Measurements from ENCODE around the gene CUBN. TPM values are rescaled to one million over a fixed set of nuclear protein-coding genes. Genes with fewer than 3 reads are reported as not detected.

The CUBN gene
- total and polyA plus RNA-seq, 9 of the 15 experiments (the other 6 are each of a cell fraction or from before 2014, with no cell fraction given) = 0.04 to 0.33 (median 0.09) TPM

DNA sequence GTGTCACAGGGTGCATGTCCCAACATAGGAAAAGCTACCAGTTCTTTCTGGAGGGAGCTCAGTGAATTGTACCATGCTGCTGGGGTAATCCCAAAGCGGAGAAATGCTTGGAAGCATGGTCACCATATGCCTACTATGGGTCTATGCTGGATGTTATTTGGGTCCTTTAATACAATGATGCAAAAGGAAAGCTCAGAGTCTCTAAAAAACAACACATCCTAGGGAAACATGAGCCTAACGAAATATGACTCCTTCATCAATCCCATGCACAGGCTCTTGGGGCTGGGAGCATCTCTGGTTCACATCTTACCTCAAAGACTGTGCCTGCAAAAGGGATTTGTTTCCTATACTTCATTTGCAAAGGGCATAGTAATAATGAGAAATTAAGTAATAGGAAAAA is 65.2 kb downstream of the CUBN start:
- Histone ChIP-seq H4K20me1 (replicated peaks; ENCODE audit: control insufficient read depth, insufficient read depth, low read length) (no peaks in the 10 kb centered on the region), H3K9ac (ENCODE audit: insufficient read depth in 1 of 2, low read depth in 2 of 2, low read length in 2 of 2) (no peak overlapping the region), H2AFZ (ENCODE audit: low read depth, low read length) (no peak overlapping the region), H3K4me1 (replicated peaks in 1 of 2; ENCODE audit: control insufficient read depth in 2 of 2, insufficient read depth in 2 of 2, low read length in 2 of 2) (no peaks in the 10 kb centered on the region; a peak in 2 of 5 replicates), H3K36me3 (ENCODE audit: control insufficient read depth, insufficient read depth, low read length) (no peaks in the 10 kb centered on the region), H3K9me3 (replicated peaks; ENCODE audit: control insufficient read depth, insufficient read depth, low read depth, low read length) (no peaks in the 10 kb centered on the region), H3K4me3 (no peak overlapping the region), H3K9me1 (ENCODE audit: control insufficient read depth, insufficient read depth, low read length) (no peaks in the 10 kb centered on the region), H3K27ac (ENCODE audit: extremely low read depth, low read depth, low read length) (no peak overlapping the region), H3K79me2 (ENCODE audit: control insufficient read depth, insufficient read depth, low read length) (no peaks in the 10 kb centered on the region), H3K27me3 (ENCODE audit: control insufficient read depth in 2 of 2, insufficient read depth in 2 of 2, low read length in 2 of 2) (no peaks in the 10 kb centered on the region), H3K4me2 (ENCODE audit: insufficient read depth, low read length) (no peak overlapping the region)
- intact Hi-C loops (cut with micrococcal nuclease) (no loop called here), in situ Hi-C loops (cut with MboI) (no loop called here)
- no peak for FAIRE-seq
- 41% methylated on average over 2 of the region's 2 CpGs for WGBS (ENCODE audit: insufficient coverage, low coverage, missing lambda C conversion rate)
- no TSS peak for BruUV-seq (replicated peaks)
- no peak for DNase-seq (ENCODE audit: extremely low read depth in 1 of 4, low spot score in 3 of 4)
- TF ChIP-seq ZNF24 (IDR thresholded peaks at IDR 0.05) (no peak), KAT7 (CRISPR knock-in tag; IDR thresholded peaks at IDR 0.05; ENCODE audit: borderline replicate concordance) (no peak), ZNF253 (CRISPR knock-in tag; conservative IDR thresholded peaks at IDR 0.05) (no peak), ZNF316 (IDR thresholded peaks at IDR 0.05) (no peak), WHSC1 (IDR thresholded peaks at IDR 0.05; ENCODE audit: low read length) (no peak), MECOM (CRISPR knock-in tag; IDR thresholded peaks at IDR 0.05) (no peak)
- TF ChIP-seq, protein P1, sequence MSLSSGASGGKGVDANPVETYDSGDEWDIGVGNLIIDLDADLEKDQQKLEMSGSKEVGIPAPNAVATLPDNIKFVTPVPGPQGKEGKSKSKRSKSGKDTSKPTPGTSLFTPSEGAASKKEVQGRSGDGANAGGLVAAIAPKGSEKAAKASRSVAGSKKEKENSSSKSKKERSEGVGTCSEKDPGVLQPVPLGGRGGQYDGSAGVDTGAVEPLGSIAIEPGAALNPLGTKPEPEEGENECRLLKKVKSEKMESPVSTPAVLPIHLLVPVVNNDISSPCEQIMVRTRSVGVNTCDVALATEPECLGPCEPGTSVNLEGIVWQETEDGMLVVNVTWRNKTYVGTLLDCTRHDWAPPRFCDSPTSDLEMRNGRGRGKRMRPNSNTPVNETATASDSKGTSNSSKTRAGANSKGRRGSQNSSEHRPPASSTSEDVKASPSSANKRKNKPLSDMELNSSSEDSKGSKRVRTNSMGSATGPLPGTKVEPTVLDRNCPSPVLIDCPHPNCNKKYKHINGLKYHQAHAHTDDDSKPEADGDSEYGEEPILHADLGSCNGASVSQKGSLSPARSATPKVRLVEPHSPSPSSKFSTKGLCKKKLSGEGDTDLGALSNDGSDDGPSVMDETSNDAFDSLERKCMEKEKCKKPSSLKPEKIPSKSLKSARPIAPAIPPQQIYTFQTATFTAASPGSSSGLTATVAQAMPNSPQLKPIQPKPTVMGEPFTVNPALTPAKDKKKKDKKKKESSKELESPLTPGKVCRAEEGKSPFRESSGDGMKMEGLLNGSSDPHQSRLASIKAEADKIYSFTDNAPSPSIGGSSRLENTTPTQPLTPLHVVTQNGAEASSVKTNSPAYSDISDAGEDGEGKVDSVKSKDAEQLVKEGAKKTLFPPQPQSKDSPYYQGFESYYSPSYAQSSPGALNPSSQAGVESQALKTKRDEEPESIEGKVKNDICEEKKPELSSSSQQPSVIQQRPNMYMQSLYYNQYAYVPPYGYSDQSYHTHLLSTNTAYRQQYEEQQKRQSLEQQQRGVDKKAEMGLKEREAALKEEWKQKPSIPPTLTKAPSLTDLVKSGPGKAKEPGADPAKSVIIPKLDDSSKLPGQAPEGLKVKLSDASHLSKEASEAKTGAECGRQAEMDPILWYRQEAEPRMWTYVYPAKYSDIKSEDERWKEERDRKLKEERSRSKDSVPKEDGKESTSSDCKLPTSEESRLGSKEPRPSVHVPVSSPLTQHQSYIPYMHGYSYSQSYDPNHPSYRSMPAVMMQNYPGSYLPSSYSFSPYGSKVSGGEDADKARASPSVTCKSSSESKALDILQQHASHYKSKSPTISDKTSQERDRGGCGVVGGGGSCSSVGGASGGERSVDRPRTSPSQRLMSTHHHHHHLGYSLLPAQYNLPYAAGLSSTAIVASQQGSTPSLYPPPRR (CRISPR knock-in tag; IDR thresholded peaks at IDR 0.05; ENCODE audit: borderline replicate concordance) = no peak
- TF ChIP-seq, protein P2, sequence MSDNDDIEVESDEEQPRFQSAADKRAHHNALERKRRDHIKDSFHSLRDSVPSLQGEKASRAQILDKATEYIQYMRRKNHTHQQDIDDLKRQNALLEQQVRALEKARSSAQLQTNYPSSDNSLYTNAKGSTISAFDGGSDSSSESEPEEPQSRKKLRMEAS (CRISPR knock-in tag; IDR thresholded peaks at IDR 0.05) = no peak
- CTCF ChIA-PET (ENCODE audit: low intra/inter-chr PET ratio) = interaction anchor here (0.5 kb wide), 1 partner anchor 23 kb away, joined by 3 read pairs; no protein-coding TSS in a partner anchor
- POLR2A ChIA-PET = interaction anchor here (0.6 to 1.1 kb wide), 3 partner anchors 27 to 366 kb away, joined by 3 to 5 read pairs (median 3); no protein-coding TSS in a partner anchor
- no peak for ATAC-seq

Measured in K562 (cell line).